Transverse colon (tissue), 4 donors: ENCODE data around the gene CRYBA4. TPM values are rescaled to one million over a fixed set of nuclear protein-coding genes. Genes with fewer than 3 reads are reported as not detected.

Experiments
- DNase-seq: peaks from one replicate; pipeline ENCODE4 v3.0.0-alpha.2; 2019
- H3K27ac ChIP-seq, 4 donors: fragments of 200-600 bp; sonication (generic); 2 replicates each; pipeline ENCODE4 v1.5.1; 2016 to 2018; ENCODE audit warnings: inconsistent platforms in 4 of 4
- H3K27me3 ChIP-seq: fragments of 200-600 bp; sonication (generic); 2 replicates; pipeline ENCODE4 v1.5.1; 2017; ENCODE audit warnings: inconsistent platforms
- H3K36me3 ChIP-seq, 4 donors: fragments of 200-600 bp; sonication (generic); 2 replicates each; pipeline ENCODE4 v1.5.1; 2017 to 2019; ENCODE audit warnings: inconsistent platforms in 4 of 4
- H3K4me1 ChIP-seq, 4 donors: fragments of 200-600 bp; sonication (generic); 2 replicates each; pipeline ENCODE4 v1.5.1; 2017 to 2020; ENCODE audit warnings: inconsistent platforms in 4 of 4
- H3K4me3 ChIP-seq, 4 donors: fragments of 200-600 bp; sonication (generic); 1 replicate in 1 of 4; 2 replicates in 3 of 4; pipeline versions ENCODE4 v1.5.1 to v1.6.1; 2017 to 2019; ENCODE audit warnings: inconsistent platforms in 4 of 4
- H3K9me3 ChIP-seq, 2 donors: fragments of 200-600 bp; sonication (generic); 2 replicates each; pipeline ENCODE4 v1.5.1; 2017 to 2019; ENCODE audit warnings: inconsistent platforms in 2 of 2
- CTCF ChIP-seq, 5 experiments: fragments of 200-600 bp in 3 of 5; fragments of 450-650 bp in 2 of 5; sonication (generic) in 3 of 5; IDR thresholded peaks; 1 replicate in 2 of 5; 2 replicates in 3 of 5; pipeline ENCODE4 v1.5.1; 2016 to 2017; ENCODE audit warnings: antibody characterized with exemption in 5 of 5, inconsistent platforms in 3 of 5, mild to moderate bottlenecking in 2 of 5, moderate library complexity in 1 of 5
- EP300 ChIP-seq: sonication (generic); formaldehyde crosslinking; IDR thresholded peaks from one replicate; pipeline ENCODE4 v1.6.1; 2017; ENCODE audit warnings: antibody characterized with exemption, low read depth
- POLR2A ChIP-seq: fragments of 450-650 bp; IDR thresholded peaks from one replicate; pipeline ENCODE4 v1.6.1; 2016; ENCODE audit warnings: antibody characterized with exemption, mild to moderate bottlenecking, moderate library complexity
- POLR2AphosphoS5 ChIP-seq, 3 donors: sonication (generic); formaldehyde crosslinking; IDR thresholded peaks; one replicate each; pipeline ENCODE4 v1.6.1; 2016; ENCODE audit warnings: antibody characterized with exemption in 3 of 3
- WGBS, 2 donors: methylation state at CpG; one replicate each; pipeline ENCODE4 v1.1.5; 2018; ENCODE audit warnings: low coverage in 1 of 2; 5-methylcytosine and 5-hydroxymethylcytosine counted together
- in situ Hi-C, 4 donors: fragments of 200-750 bp; cut with MboI; loops; one replicate each; pipeline versions ENCODE4 v1.15.0 to v1.15.1; 2017; ENCODE audit warnings: low sequenced_read_pairs in 3 of 4, low pct_ligation_motif_present in 1 of 4, low pct_unique_long_range_greater_than_20kb in 1 of 4
- intact Hi-C: fragments of 100-400 bp; cut with DNase I; formaldehyde crosslinking; loops from one replicate; pipeline ENCODE4 v1.15.1; 2023; ENCODE audit warnings: low total_unique reads
- small RNA-seq, 4 donors: library from RNA; depleted of rRNA; stranded (forward); fragments of <200 nt; gene quantifications; one replicate each; pipeline ENCODE3, GENCODE V24; 2016
- total RNA-seq, 4 donors: library from RNA; depleted of rRNA; stranded (reverse); fragments of >200 nt; gene quantifications; one replicate each; pipeline ENCODE4 v1.1.0, GENCODE V29; 2016

Gene CRYBA4
- total RNA-seq, 4 donors from 2014 or later = not detected

DNA sequence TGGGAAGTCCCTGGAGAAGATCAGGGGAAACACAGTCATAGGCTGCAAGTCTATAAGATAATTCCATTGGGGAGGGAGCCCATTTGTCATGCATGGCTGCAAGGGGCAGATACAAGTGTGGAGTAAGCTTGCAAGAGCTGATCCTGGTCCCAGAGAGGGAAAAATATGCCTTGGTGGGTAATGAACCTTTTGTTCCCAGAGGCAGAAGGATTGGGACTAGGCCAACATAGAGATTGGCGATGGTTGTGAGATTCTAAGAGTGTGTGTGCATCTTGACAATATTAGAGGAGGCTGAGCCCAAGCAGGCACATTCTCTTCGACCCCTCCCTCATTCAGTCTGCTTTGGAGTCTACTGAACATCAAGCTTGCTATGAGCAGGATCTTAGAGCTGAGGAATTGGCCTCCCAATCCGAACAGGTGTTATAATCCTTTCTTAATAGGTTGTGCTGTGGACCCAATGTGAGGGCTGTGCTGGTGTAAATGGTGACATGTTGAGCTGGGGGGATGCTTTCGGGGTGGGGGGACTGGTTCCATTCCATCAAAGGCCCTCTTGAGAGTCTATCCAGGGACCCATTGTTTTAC, 54.0 kb downstream of the CRYBA4 start:
- H3K36me3 ChIP-seq = no peaks in the 10 kb centered on the region
- TF ChIP-seq POLR2AphosphoS5 (IDR thresholded peaks at IDR 0.05) = no peak
- no peak for TF ChIP-seq POLR2A
- TF ChIP-seq CTCF (IDR thresholded peaks at IDR 0.05) = no peak
- no peak for TF ChIP-seq EP300
- H3K4me3 ChIP-seq = no peak overlapping the region
- in situ Hi-C loops = no loop called here
- no peak overlapping the region for H3K27ac ChIP-seq
- intact Hi-C loops = no loop called here
- H3K9me3 ChIP-seq = no peaks in the 10 kb centered on the region
- peaks cover 9 to 30% (median 23%) of the 10 kb centered on the region in 4 donors for H3K4me1 ChIP-seq
- H3K27me3 ChIP-seq = no peaks in the 10 kb centered on the region
- WGBS, 2 donors = 89 to 100% methylated on average over 3 to 4 of the region's 4 CpGs
- no peak for DNase-seq

DNA sequence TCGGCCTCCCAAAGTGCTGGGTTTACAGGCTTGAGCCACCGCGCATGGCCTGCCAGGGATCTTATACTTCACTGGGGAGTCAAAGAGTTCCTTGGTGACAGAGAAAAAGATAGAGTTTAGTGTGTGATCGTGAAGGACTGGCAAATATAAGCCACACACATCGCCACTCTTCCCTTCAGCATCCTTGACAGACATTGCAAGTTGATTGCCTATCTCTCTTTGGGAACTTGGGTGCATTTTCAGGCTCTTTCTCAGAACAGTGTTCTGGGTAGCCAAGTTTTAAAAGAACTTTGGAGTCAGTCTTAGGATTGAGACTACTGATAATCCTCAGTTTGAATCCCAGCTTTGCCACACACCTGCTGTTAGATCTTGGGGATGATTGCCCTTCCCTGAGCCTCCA, 55.5 kb downstream of the CRYBA4 start:
- no peak for TF ChIP-seq CTCF (IDR thresholded peaks at IDR 0.05)
- TF ChIP-seq POLR2A = no peak
- TF ChIP-seq EP300 = no peak
- no peak for TF ChIP-seq POLR2AphosphoS5 (IDR thresholded peaks at IDR 0.05)
- intact Hi-C loops = no loop called here
- no peak for DNase-seq
- 80 to 85% methylated on average over 1 to 5 of the region's 5 CpGs for WGBS, 2 donors
- Histone ChIP-seq H3K27me3 (no peaks in the 10 kb centered on the region), H3K27ac (no peak overlapping the region), H3K4me3 (no peak overlapping the region), H3K9me3 (no peaks in the 10 kb centered on the region), H3K36me3 (peaks cover 0 to 9% (median 0%) of the 10 kb centered on the region in 4 donors), H3K4me1 (peaks cover 9 to 25% (median 18%) of the 10 kb centered on the region in 4 donors)
- in situ Hi-C loops = no loop called here

- intact Hi-C loops (no loop called here), in situ Hi-C loops (no loop called here)
- TF ChIP-seq CTCF (IDR thresholded peaks at IDR 0.05) (peak; percentile 79 to 92 (median 91)), POLR2AphosphoS5 (IDR thresholded peaks at IDR 0.05) (no peak), POLR2A (no peak), EP300 (no peak)
- H3K9me3 ChIP-seq = no peaks in the 10 kb centered on the region
- no peaks in the 10 kb centered on the region for H3K27me3 ChIP-seq
- DNase-seq = peak; percentile 80
- peaks cover 0 to 9% (median 0%) of the 10 kb centered on the region in 4 donors for H3K36me3 ChIP-seq
- H3K4me1 ChIP-seq = peaks cover under 1 to 13% (median 6%) of the 10 kb centered on the region in 4 donors
- H3K4me3 ChIP-seq = no peak overlapping the region
- WGBS, 2 donors = 52 to 83% methylated on average over 1 to 9 of the region's 9 CpGs
- H3K27ac ChIP-seq = no peak overlapping the region
Measured at GRCh38 chr22:26679003-26679629, 57.4 kb downstream of the CRYBA4 start.

Small RNA genes lying within 50 kb of the gene (small RNA-seq; reads per million reads assigned to genes)
- 0 reads per million in 4 donors for gene RF01874

Other genes with a start within 250 kb of the CRYBA4 start
- 1 to 10 TPM in 2 of 4 donors, under 1 TPM in 2; 0.20 to 2.2 (median 1.2) TPM for gene ASPHD2, start 192.7 kb upstream of the CRYBA4 start, total RNA-seq
- gene HPS4, start 138.2 kb upstream of the CRYBA4 start, total RNA-seq = 10 to 100 TPM; 29.1 to 51.2 (median 37.2) TPM
- gene SRRD, start 138.1 kb upstream of the CRYBA4 start, total RNA-seq = 10 to 100 TPM in 1 of 4 donors, 1 to 10 TPM in 3; 3.0 to 11.4 (median 6.2) TPM
- 10 to 100 TPM in 3 of 4 donors, 1 to 10 TPM in 1; 5.2 to 33.7 (median 31.1) TPM for gene TFIP11, start 109.5 kb upstream of the CRYBA4 start, total RNA-seq
- gene TPST2, start 31.8 kb upstream of the CRYBA4 start, total RNA-seq = 10 to 100 TPM; 14.3 to 35.6 (median 26.8) TPM
- 1 to 10 TPM in 2 of 4 donors, not detected in 2; 1.1 to 6.4 TPM for gene CRYBB1, start 3.9 kb upstream of the CRYBA4 start, total RNA-seq
- gene MIAT, start 35.6 kb downstream of the CRYBA4 start, total RNA-seq = 10 to 100 TPM in 1 of 4 donors, 1 to 10 TPM in 2, under 1 TPM in 1; 1.00 to 17.1 (median 3.0) TPM